Measurements from ENCODE around the gene DNAJC6. TPM values are rescaled to one million over a fixed set of nuclear protein-coding genes. Genes with fewer than 3 reads are reported as not detected.

DNAJC6 gene
- total RNA-seq, 1 experiment from 2014 or later = 4.0 TPM

GRCh38 chr1:65416767-65417166, 107.4 kb downstream of the DNAJC6 start:
- no peaks in the 10 kb centered on the region for H3K9me3 ChIP-seq (ENCODE audit: control insufficient read depth, insufficient read depth, low read depth, low read length)
- intact Hi-C loops (cut with micrococcal nuclease; ENCODE audit: unreplicated experiment) = no loop called here
- ATAC-seq (no peak), DNase-seq (ENCODE audit: low read depth, low spot score) (no peak)
- peaks cover 16% of the 10 kb centered on the region; the same call in 1 of the 2 replicates for H3K4me1 ChIP-seq (ENCODE audit: control insufficient read depth, insufficient read depth, low read length)
- no TSS peak for BruUV-seq (replicated peaks)
- TF ChIP-seq, protein P1, sequence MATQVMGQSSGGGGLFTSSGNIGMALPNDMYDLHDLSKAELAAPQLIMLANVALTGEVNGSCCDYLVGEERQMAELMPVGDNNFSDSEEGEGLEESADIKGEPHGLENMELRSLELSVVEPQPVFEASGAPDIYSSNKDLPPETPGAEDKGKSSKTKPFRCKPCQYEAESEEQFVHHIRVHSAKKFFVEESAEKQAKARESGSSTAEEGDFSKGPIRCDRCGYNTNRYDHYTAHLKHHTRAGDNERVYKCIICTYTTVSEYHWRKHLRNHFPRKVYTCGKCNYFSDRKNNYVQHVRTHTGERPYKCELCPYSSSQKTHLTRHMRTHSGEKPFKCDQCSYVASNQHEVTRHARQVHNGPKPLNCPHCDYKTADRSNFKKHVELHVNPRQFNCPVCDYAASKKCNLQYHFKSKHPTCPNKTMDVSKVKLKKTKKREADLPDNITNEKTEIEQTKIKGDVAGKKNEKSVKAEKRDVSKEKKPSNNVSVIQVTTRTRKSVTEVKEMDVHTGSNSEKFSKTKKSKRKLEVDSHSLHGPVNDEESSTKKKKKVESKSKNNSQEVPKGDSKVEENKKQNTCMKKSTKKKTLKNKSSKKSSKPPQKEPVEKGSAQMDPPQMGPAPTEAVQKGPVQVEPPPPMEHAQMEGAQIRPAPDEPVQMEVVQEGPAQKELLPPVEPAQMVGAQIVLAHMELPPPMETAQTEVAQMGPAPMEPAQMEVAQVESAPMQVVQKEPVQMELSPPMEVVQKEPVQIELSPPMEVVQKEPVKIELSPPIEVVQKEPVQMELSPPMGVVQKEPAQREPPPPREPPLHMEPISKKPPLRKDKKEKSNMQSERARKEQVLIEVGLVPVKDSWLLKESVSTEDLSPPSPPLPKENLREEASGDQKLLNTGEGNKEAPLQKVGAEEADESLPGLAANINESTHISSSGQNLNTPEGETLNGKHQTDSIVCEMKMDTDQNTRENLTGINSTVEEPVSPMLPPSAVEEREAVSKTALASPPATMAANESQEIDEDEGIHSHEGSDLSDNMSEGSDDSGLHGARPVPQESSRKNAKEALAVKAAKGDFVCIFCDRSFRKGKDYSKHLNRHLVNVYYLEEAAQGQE (IDR thresholded peaks at IDR 0.05; ENCODE audit: insufficient read depth in 1 of 2, low read depth in 2 of 2, low read length in 1 of 2) = no peak
- no peak for TF ChIP-seq SIN3A (IDR thresholded peaks at IDR 0.05; ENCODE audit: borderline replicate concordance, insufficient read depth, low read depth, low read length)
- TF ChIP-seq, protein P2, sequence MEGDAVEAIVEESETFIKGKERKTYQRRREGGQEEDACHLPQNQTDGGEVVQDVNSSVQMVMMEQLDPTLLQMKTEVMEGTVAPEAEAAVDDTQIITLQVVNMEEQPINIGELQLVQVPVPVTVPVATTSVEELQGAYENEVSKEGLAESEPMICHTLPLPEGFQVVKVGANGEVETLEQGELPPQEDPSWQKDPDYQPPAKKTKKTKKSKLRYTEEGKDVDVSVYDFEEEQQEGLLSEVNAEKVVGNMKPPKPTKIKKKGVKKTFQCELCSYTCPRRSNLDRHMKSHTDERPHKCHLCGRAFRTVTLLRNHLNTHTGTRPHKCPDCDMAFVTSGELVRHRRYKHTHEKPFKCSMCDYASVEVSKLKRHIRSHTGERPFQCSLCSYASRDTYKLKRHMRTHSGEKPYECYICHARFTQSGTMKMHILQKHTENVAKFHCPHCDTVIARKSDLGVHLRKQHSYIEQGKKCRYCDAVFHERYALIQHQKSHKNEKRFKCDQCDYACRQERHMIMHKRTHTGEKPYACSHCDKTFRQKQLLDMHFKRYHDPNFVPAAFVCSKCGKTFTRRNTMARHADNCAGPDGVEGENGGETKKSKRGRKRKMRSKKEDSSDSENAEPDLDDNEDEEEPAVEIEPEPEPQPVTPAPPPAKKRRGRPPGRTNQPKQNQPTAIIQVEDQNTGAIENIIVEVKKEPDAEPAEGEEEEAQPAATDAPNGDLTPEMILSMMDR (IDR thresholded peaks at IDR 0.05) = no peak
- TF ChIP-seq POLR2AphosphoS5 (IDR thresholded peaks at IDR 0.05; ENCODE audit: low read depth, low read length) = no peak
- TF ChIP-seq TCF7L2 (IDR thresholded peaks at IDR 0.05; ENCODE audit: low read depth, low read length) = no peak
- ChIA-PET CTCF (no interaction called here), POLR2A (no interaction called here)
- no peaks in the 10 kb centered on the region for H3K27me3 ChIP-seq (ENCODE audit: control insufficient read depth, insufficient read depth, low read length)
- H3K36me3 ChIP-seq (ENCODE audit: control insufficient read depth, insufficient read depth, low read length) = no peaks in the 10 kb centered on the region; the same call in 1 of the 2 replicates
- no peak overlapping the region for H3K4me3 ChIP-seq (ENCODE audit: low read depth in 2 of 2, low read length in 2 of 2)
- in situ Hi-C loops (cut with HindIII; ENCODE audit: low pct_unique_long_range_greater_than_20kb, low sequenced_read_pairs) = no loop called here
- no peak overlapping the region for H3K27ac ChIP-seq (ENCODE audit: low read length)

- DNase-seq (ENCODE audit: low read depth, low spot score) (no peak), ATAC-seq (no peak)
- intact Hi-C loops (cut with micrococcal nuclease; ENCODE audit: unreplicated experiment) (no loop called here), in situ Hi-C loops (cut with HindIII; ENCODE audit: low pct_unique_long_range_greater_than_20kb, low sequenced_read_pairs) (no loop called here)
- Histone ChIP-seq H3K4me3 (ENCODE audit: low read depth in 2 of 2, low read length in 2 of 2) (no peak overlapping the region), H3K9me3 (ENCODE audit: control insufficient read depth, insufficient read depth, low read depth, low read length) (no peaks in the 10 kb centered on the region), H3K36me3 (ENCODE audit: control insufficient read depth, insufficient read depth, low read length) (no peaks in the 10 kb centered on the region; the same call in 1 of the 2 replicates), H3K4me1 (ENCODE audit: control insufficient read depth, insufficient read depth, low read length) (peaks cover 24% of the 10 kb centered on the region), H3K27me3 (ENCODE audit: control insufficient read depth, insufficient read depth, low read length) (no peaks in the 10 kb centered on the region), H3K27ac (ENCODE audit: low read length) (no peak overlapping the region; the same call in 1 of the 2 replicates)
- no TSS peak for BruUV-seq (replicated peaks)
- TF ChIP-seq, protein P1 (IDR thresholded peaks at IDR 0.05; ENCODE audit: insufficient read depth in 1 of 2, low read depth in 2 of 2, low read length in 1 of 2) = no peak
- TF ChIP-seq POLR2AphosphoS5 (IDR thresholded peaks at IDR 0.05; ENCODE audit: low read depth, low read length) (no peak), SIN3A (IDR thresholded peaks at IDR 0.05; ENCODE audit: borderline replicate concordance, insufficient read depth, low read depth, low read length) (no peak), TCF7L2 (IDR thresholded peaks at IDR 0.05; ENCODE audit: low read depth, low read length) (no peak)
- TF ChIP-seq, protein P2 (IDR thresholded peaks at IDR 0.05) = no peak
- POLR2A ChIA-PET = no interaction called here
- CTCF ChIA-PET = no interaction called here
Measured at GRCh38 chr1:65417729-65418128, 108.4 kb downstream of the DNAJC6 start.
